Fibroblast of skin of scalp (primary cell): ENCODE results near the gene ACY1.

Source experiments
- DNase-seq: peaks from one replicate; pipeline ENCODE4 v3.0.0-alpha.2; 2013

ACY1 gene

DNA sequence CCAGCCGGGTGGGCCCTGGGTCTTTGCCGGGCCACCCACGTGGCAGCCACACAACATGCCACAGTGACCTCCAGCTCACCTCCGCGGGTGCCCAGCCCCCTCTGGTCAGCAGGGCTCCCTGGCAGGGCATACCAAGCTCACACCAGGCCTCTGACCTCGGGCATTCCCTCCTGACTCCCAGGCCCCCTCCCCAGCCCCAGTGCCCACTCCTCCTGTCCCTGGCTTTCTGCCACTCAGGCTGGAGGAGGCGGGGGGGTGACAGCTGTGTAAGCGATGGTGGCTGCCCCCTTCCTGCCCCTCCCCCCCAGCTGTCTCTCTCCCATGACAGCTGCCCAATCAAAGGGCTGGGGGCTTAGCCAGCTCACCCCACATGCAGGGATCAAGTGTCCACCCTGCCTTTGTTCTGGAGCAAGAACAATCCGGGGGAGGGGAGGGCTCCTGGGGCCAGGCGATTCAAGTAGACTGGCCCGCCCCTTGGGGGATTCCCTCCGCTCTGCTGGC, 19.3 kb upstream of the ACY1 start:
- DNase-seq, result no peak

DNA sequence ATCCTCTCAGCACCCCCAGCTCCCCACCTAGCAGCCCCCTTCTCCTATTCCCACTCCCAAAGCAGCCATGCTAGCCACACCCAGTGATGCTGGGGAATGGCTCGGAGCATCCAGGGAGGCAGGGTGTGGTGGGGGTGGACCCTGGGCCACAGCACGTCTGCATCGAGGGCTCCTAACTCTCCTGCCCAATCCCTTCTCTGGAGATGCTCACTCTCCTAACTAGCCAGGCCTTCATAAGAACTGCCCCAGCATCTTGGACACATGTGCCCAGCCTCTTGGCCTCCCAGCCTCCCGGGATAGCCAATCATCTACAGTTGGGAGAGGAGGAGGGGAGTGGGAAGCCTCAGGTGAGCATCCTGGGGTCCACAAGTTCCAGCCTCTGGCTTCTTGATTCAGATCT, 18.8 kb upstream of the ACY1 start:
- no peak for DNase-seq

DNA sequence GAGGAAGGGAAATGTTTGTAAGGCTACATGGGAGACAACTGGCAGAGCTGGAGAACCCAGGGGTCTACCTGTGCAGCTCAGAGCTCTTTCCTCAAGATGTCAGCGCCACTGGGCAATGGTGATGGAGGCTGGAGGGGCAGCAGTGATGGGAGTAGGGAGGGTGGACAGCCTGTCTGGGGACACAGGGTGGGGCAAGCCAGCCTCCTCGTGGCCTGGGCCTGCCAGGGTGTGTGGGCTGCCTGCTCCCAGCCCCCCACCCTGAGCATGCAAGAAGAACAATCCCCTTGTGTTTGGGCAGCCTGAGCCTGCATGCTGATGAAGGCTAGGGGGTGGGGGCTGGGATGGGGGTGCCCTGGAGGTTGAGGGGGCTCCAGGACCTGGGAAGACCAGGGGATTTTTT, 17.3 kb upstream of the ACY1 start:
- DNase-seq, result no peak

DNA sequence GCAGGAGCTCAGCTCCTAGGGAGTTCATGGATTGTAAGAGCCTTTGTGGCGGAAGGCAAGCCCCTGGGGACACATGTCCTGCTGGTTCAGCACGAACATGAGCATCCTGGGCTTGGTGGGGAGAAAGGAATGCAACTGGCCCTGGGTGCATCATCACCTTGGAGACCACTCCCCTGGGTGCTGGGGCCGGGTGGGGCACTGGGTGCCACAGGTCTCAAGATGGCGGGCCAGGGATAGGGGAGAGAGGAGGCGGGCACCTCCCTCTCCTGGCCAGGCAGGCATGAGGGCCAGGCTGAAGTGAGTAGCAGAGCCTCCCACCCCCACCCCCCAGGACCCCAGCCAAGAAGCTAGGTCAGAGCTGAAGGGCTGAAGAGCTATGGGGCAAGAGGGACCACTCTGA, 16.8 kb upstream of the ACY1 start:
- DNase-seq, result peak; percentile 15

DNA sequence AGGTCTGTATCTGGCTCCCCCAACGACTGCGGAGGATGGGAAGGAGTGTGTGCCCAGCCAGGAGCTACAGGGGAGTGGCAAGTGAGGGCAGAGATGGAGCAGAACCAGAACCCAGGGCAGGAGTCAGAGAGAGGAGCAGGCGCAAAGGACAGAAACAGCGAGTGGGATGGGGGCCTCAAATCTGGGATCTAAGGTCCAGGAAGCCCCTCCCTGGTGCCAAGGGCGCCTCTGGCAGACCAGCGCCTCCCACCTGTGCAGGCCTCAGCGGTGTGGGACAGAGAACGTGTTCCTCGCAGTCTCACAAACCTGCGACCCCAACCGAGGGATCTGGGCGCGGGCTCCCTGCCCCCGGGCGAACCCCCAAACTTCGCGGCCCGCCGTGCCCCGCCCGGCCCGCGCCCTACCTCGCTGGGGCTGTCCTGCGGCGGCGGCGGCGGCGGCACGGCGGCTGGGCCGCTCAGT, 16.4 kb upstream of the ACY1 start:
- no peak for DNase-seq

DNA sequence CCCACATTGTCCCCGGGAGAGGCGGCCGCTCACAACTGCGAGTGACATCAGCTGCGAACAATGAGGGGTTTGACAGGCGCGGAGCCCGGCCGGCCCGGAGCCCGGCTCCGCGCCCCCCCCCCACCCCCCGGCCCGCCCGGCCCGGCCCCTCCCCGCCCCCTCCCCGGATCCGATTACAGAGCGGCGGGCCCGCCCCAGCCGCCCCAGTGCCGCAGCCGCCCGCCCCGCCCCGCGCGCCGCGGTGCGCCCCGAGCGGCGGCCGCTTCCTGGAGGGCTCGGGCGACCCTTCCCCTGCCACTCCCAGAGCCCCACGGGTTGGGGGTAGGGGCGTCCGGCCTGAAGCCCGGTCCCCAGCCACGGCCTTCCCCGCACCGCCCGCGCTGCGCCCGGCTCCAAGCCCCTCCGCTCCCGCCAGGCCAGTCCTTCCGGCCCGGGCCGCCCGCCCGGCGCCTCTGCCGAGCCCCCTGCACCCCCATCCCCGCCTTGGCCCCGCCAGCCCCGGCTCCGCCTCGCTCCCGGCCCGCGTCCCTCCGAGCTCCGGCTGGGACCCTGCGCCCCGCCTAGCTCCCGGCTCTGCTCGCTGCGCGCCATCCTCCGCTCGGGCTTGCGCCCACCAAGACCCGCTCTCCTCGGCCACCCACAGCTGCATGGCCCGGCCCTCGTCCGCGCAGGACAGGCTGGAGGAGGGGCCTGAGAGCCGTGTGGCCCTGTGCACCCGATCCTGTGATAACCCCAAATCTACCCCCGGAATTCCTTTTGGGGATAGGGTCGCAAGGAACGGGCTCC, 15.8 kb upstream of the ACY1 start, which contains the start of gene PCBP4:
PCBP4 (minus strand) TSS at position 71 of the 786 bp plus-strand sequence. CDS start 6,214 bp downstream, outside the sequence.
- DNase-seq, result peak; percentile 77

DNA sequence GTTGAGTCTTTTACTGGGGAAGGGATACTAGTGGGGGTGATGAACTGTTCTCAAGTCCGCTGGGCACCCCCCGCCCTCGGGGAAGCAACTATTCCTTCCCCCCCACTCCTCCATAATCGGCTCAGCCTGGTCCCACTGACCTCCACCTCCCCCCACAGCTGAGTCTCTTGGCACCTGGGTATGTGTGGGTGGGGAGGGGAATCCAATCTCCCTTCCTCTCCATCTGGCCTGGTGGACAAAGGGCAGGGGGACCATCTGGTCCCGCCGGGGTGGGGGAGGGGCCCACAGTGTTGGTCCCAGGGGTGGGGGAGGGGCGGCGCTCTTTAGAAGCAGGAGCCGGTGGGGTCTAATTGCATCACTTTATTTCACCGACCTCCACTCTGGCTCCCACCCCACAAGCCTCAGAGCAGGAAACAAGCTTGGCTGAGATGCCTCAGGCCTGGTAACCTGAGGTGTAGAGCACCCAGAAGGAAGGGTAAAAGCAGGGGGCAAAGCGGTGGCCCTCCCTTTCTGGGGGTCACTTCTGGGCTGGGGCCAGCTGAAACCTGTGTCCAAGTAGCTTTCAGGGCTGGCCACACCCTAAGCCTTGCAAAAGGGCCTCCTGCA, 15.1 kb upstream of the ACY1 start:
- peak; percentile 26 for DNase-seq

DNA sequence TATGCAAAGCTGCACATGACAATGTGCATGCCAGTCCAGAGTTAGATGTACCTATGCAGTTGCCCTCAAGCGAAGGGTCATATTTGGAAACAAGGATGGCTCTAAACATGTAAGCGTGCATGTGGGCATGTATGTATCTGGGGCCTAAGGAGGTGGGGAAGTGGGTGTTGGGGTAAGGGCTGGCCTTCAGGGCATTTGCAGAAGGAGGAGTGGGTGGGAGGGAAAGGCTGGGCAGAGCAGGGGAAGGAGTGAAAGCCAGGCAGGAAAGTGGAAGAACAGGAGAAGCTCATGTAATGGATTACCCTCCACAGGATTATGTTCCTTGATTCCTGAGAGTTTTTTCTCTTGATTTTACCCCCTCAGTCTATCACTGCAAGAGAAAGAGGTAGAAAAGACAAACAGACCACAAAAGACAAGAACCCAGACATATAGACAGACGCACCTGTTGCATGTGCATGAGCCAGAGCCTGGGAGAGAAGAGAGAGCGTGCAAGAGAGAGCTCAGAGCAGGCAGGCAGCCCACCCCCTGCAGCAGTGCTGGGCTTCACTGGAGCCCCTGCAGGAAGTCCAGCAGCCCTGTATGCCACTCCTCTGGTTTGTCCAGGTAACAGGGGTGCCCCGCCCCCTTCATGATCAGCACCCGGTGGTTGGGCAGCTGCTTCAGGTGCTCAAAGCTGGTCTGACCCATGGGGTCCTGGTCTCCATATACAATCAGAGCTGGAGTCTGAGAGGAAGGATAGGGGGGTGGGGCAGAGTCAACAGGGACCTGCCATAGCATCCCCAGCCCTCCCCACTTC, 14.3 kb upstream of the ACY1 start:
- no peak for DNase-seq

DNA sequence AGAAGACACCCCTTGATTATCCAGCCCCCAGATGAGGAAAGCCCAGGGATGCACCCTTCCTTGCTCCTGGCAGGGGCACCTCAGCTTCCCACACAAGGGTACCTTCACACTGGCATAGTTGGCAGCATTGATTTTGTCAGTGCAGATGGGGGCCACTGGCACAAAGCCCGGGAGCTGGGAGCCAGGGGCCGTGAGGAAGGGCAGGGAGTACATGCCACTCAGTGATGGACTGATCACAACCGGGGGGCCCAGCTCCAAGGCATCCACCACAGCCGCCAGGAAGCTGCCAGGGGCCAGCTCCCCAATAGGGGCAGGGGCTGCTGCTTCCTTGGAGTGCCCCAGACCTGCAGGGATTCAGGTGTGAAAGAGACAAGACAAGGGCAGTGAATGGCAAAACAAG, 13.5 kb upstream of the ACY1 start:
- DNase-seq, result no peak

DNA sequence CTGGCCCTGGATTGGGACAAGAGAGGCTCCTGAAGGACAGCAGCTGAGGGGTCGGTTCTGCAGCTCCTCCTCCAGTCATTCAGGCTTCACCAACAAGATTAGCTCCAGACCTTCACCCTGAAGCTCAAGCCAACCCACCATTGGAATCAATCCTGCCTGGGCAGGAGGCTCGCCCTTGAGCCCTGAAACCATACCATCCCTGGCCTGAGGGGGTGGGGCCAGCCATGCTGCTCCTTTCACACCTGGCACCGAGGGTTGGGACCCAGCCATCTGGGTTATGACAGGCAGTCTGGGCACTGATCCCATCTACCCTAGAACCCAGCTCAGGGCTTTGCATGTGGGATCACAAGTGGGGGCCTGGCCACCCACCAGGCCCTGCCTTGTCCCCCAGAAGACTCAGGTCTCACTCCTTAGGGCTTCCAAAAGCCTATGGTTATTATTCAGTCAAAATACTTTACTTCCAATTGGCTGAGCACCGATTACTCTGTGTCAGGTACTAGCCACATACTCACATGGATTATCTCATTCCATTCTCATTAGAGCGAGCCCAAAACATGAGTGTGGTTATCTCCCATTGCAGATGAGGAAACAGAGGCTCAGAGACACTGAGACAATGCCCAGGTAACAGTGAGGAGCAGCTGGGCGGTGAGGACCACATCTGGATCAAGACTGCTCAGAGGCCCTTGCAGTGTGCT, 12.6 kb upstream of the ACY1 start:
- DNase-seq, result no peak

DNA sequence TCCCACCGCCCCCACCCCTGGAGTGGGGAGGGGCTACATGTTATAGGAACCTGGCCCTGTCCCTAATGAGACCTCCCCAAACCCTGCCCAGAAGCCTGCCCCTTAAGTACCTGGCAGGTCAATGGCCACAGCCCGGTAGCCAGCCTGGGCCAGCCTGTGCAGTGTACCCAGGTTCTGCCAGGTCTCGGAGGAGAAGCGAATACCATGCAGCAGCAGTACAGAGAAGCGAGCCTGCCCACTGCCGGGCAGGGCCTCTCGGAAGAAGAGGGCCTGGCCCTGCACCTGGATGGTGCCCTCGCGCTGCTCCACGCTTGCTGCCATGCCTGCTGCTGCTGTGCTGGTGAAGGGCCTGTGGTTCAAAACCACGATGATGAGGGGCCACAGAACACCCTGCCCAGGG, 12.0 kb upstream of the ACY1 start:
- DNase-seq, result no peak

DNA sequence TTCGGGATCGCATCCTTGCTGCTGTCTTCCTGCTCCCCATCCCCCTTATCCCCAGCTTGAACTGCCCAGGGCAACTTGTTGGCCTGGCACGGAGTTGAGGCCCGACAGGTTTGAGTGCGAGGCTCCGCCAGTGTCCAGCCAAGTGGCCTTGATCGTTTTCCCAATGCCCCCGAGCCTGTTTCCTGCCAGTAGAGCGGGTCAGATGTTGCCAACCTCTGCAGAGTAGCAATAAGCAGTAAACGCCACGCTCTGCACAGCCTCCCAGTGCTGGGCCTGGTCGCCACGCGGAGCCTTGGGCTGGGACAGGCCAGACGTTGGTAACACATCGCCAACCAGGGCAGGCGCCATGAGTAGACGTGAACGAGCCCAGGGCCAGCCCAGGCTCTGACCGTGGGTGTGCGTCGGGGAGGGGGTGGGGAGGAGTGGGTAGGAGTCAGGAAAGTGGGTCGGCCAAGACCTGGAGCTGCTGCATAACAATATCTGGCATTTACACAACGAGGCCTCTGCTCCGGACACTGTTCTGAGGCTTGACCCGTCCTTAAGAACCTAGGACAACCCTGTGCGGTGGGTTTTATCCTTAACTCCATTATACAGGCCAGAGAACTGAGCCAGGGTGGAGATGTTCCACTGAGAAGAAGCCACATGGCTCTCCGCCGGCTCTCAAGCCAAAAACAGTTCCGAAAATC, 8.9 kb upstream of the ACY1 start:
- DNase-seq, result no peak

DNA sequence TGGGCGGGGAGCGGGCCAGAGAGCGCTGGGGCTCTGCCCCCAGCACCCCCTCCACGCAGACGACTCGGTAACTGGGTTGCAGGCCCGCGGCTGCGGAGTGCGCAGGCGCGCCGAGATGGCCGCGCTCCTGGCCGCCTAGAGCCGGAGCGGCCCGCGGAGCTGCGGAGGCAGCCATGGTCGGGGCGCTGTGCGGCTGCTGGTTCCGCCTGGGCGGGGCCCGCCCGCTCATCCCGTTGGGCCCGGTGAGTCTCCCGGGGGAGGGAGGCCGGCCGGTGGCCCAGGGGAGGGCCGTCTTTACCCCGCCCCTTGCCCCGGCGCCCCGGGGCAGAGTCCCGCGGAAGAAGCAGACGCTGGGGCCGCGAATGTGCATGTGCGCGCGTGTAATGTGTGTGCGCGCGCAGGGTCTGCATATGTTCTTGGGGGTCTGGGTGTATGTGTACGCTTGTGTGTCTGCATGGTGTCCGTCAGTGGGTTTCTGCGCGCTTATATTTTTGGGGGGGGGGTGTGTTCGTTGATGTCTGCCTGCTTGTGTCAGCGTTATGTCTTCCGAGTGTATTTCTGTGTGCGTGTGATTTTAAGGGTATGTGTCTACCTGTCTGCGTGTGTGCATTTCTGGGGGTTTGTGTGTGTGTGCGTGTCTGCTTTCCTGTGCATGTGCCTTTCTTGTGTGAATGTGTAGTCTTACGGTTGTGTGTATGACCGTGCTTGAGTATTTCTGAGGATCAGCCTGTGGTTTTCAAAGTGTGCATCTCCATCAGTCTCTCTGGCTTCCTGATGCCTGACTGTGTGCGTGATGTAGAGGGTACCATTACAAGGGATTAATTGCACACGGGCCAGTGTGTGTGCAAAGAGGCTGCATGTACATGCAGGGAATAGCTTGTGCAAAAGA, 8.1 kb upstream of the ACY1 start, which contains the start of gene ABHD14A:
ABHD14A (plus strand) TSS at position 102 of the 889 bp plus-strand sequence; CDS start at position 174, 72 bp downstream.
- DNase-seq, result peak; percentile 69

DNA sequence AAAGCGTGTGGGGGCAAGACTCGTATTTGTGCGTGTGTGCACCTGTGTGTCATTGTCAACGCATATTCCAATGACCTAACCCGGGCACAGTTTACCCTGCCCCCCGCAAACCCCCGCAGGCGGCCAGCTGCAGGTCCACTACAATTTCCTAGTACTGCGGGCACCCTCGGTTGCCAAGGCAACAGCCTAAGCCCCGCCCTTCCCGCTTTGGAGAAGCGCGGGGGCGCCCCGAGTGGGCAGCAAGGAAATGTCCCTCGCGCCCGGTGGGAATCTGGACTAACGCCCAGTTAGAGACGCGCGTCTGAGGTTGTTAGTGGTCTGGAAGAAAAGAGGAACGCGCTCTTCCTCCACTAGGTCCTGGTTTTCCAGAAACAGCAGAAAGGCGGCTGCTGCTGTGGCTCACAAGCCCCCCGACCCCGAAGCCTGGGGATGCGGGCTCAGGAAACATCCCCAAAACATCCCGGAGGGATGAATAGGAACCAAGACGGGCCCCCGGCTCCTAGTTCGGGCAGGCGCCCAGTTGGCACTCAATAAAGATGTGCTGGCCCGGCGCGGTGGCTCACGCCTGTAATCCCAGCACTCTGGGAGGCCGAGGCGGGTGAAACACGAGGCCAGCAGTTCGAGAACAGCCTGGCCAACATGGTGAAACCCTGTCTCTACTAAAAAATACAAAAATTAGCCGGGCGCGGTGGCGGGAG, 7.3 kb upstream of the ACY1 start:
- peak; percentile 68 for DNase-seq

DNA sequence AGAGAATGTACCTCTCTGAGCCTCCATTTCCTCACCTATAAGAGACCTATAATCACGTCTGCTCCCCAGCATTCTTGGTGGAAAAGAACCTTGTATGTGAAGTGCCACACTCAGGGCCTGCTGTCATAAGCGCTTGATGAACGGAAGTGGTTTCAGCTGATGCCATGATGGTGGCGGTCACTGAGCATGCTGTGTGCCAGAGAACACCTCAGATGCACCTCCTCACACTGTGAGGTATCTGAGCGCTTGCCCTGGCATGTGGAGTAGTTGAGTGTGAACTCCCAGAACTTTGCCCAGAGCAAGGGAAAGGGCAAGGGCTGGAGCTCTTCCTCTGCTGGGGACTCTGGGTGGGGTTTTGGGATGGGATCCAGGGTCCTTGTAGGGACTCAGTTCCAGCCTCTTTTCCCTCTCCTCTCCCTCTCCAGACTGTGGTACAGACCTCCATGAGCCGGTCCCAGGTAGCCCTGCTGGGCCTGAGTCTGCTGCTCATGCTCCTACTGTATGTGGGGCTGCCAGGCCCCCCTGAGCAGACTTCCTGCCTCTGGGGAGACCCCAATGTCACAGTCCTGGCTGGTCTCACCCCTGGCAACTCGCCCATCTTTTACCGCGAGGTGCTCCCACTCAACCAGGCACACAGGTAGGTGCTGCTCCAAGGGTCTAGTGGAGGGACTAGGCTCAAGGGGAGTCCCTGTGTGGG, 5.7 kb upstream of the ACY1 start:
- DNase-seq, result no peak

DNA sequence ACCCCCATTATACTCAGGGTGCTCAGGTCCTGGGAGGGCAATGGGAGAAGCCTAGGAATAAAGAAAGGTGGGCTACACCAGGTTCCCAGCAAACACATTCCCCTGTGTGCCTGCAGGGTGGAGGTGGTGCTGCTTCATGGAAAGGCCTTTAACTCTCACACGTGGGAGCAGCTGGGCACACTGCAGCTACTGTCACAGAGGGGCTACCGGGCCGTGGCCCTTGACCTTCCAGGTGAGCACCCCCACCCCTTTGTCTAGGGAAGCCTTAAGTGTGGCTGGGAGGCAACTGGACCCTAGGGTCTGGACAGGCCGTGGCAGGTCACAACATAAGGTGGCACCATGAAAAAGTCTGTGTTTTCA, 5.2 kb upstream of the ACY1 start:
- DNase-seq, result no peak

DNA sequence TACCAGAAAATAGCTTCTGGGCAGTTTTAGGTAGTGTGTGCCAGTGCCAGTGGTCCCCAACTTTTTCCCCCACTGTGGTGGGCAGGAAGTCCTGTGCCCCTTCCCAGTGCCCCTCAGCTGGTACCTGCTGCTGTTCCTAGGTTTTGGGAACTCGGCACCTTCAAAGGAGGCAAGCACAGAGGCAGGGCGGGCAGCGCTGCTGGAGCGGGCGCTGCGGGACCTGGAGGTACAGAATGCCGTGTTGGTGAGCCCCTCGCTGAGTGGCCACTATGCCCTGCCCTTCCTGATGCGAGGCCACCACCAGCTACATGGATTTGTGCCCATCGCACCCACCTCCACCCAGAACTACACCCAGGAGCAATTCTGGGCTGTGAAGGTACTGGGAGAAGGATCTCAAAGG, 3.1 kb upstream of the ACY1 start:
- no peak for DNase-seq

DNA sequence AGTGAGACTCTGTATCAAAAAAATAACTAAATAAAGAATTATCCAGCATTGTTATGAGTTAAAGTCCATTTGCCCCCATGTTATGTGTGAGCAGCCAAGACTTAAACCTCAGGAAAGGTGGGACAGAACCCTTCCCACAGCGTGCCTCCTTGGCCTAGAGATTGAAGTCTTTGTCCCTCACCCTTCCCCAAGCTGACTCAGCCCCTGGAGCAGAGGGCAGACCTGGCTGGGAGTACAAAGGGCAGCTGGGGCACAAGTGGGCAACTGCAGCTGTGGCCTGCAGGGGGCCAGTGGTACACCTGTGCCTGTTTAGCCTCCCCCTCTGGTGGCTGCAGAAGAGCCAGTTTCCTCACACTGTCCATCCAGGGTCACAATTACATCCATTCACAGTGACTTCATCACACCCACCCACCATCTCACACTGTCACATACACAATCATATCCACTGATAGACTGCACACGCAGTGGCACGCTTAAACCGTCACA, 940 bp upstream of the ACY1 start:
- DNase-seq, result peak; percentile 17

DNA sequence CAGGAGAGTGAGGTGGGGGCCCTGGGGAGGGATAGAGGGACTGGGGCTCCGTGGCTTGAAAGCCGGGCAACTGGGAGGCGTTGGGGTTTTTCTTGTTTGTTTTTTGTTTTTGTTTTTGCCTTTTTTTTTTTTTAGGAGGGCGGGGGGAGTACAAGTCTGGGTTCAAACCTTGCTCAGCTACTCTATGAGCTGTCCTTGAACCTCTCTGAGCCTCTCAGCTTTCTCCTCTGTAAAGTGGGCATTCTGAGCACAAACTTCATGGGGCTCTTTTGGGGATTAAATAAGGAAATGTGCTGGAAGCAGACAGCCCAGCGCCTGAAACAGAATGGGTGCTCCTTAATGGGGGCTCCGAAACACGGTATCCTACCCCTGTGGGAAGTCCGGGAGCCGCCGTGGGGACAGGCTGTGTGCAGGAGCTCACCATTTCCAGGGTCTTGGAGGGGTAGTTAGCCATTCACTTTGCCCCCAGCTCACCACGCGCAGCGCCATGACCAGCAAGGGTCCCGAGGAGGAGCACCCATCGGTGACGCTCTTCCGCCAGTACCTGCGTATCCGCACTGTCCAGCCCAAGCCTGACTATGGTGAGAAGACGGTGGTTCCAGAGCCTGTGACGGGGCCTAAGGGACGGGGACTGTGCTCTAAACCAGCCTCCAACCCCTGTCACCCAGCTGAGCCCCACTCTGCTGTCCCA, 388 bp downstream of the ACY1 start:
- DNase-seq, result no peak
